ENCODE measurements around the gene KIF16B.

The KIF16B gene

GRCh38 chr20:16349523-16350260 lies 223.6 kb downstream of the KIF16B start:
- DNase-seq: no peak

DNA sequence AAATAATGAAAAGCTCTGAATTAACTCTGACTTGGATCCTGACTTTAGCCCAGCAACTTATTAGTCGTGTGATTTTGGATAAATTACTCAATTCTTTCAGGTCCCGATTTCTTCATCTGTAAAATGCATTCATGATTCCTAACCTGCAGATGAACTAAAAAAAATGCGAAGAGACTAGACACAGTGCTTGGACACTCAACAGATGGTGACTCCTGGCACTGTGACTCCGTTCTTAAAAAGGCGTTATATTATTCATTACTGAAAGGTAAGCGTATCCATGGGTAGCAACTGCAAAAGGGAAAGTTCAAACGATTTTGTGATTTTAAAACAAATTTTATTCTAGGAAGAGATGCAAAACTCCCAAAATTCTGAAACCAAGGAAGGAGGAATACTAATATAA lies 226.3 kb downstream of the KIF16B start:
- DNase-seq: no peak

DNA sequence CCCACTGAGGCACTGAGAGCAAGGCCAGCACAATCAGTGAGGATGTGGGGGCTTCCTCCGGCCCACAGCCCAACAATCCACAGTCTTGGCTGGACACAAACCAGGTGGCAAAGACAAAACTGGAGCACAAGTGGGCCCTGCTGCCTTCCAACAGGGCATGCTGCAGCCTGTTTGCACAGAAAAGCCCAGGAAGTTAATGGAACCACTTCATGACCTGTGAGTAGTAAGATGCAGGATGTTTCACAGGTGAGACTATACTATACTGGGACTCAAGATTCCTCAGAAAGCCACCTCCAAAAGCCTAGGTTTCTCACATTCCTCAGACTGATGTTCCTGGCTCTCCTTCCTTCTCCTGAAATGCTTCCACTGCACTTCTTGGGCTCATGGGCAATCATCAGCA lies 235.5 kb downstream of the KIF16B start:
- no peak for DNase-seq

- no peak for DNase-seq
Measured at GRCh38 chr20:16327606-16328005, 245.6 kb downstream of the KIF16B start.

- DNase-seq: no peak
Measured at GRCh38 chr20:16321291-16321690, 252.0 kb downstream of the KIF16B start.

- no peak for DNase-seq
Measured at GRCh38 chr20:16317445-16318362, 255.5 kb downstream of the KIF16B start.

GRCh38 chr20:16316513-16316912 lies 256.7 kb downstream of the KIF16B start:
- DNase-seq: no peak

GRCh38 chr20:16314748-16315159 lies 258.5 kb downstream of the KIF16B start:
- no peak for DNase-seq

DNA sequence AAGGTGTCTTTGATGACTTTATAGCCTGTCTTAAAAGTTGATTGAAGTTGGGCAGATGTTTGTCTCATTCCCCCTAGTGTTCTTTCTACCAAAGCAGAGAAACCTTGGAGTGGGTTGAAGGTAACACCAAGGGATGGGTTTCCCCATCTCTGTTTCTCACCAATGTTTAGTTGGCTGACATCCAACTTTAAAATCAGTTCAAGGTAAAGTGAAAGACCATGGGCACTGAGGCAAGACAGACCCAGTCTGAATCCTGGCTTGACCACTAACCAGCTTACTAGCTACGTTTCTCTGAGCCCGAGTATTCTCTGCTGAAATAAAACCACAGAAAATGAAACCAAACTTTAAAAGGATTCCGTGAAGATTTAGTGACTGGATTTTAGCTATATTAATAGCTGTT lies 258.9 kb downstream of the KIF16B start:
- DNase-seq: no peak

DNA sequence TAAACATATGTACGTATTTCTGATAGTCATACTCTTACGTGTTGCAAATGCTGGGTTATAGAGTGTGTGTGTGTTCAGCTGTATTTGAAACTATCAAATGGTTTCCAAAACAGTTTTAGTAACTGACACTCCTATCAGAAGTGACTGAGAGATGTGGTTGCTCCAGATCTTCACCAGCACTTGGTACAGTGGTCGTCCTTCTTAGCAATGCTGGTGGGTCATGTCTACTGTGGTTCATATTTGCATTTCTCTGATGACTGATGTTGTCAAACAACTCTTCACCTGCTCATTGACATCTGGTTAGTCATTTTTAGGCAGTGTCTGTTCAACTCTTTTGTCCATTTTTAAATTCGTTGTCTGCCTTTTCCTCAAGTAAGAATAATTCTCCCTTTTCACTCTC lies 259.3 kb downstream of the KIF16B start:
- DNase-seq: peak; percentile 15

DNA sequence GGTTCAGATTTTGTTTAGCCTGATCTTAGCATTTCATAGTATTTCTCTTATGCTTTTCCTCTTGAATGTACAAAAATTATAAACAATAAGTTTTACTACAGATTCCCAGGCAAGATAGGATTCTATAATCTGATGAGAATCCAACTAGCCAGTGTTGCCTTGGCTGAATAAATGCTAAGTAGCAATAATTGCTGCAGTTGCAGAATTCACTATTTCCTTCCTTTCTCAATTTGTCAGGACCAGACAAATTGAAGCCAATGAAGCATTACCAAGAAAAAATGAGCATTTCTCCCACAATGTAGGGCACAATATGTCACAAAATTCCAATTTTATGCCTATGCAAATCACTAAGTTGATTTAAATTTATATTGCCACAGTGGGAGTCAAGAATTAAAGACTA lies 260.2 kb downstream of the KIF16B start:
- no peak for DNase-seq

DNA sequence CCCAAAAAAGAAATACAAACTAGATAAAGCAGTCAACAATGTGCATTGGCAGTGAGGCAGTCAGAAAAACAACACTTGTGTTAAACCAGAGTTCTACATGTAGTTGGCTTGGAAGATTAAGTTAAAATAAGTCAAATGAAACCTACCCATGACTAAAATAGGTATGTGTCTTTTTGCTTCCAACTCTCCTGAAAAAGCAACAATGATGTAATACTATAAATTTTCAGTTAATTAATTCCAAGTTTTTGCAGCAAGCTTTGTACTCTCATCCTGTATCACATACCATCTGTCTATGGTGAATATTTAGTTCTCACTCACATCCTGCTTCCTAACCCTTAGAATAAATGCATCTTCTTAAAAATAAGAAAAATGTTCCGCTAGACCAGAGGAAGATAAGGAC lies 261.5 kb downstream of the KIF16B start:
- DNase-seq: no peak

DNA sequence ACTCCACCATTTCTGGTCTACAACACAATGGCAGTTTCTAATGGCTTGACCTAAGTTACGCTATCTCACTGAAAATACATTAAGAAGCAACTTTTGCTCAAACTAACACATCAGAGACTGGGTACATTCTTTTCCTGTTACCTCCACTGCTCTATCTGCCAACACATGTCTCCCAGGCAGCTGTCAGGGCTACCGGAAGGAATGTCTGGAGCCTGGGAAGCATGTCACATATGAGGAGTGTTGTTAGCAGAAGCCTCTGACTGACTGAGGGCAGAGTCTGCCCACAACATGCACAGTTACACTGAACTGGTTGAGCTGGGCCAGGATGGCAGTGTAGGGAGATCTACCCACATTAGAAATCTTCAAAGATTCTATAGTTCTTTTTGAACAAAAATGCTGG lies 264.5 kb downstream of the KIF16B start:
- no peak for DNase-seq

GRCh38 chr20:16302818-16303217 lies 270.4 kb downstream of the KIF16B start:
- DNase-seq: no peak

DNA sequence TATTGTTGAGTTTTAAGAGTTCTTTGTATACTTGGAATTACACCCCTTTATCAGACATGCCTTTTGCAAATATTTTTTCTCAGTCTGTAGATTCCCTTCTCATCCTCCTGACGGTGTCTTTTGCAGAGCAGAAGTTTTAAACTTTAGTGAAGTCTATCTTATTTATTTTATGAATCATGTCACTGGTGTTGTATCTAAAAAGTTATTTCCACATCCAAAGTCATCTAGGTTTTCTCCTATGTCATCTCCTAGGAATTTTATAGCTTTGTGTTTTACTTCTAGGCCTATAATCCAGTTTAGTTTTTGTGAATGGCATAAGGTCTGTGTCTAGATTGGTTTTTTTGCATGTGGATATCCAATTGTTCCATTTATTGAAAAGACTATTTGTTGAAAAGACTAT lies 271.3 kb downstream of the KIF16B start:
- DNase-seq: no peak

DNA sequence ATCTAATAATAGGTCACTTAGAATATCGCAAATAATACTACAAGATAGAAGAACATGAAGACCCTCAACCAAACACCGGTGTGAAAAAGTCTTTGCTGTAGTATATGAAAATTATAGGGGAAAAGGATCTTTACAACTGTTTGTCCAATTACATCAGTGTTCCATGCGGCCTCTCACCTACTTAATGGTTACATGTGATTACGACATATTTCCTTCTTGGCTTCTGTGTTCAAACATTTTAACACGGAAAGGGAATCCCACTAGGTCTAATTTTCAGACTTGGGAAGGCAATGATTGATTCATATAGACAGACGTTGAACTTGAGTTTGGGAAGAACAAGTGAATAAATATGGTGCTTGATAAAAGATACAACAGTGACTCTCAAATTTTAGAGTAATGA lies 273.4 kb downstream of the KIF16B start:
- no peak for DNase-seq

GRCh38 chr20:16296931-16297330 lies 276.3 kb downstream of the KIF16B start:
- DNase-seq: no peak

DNA sequence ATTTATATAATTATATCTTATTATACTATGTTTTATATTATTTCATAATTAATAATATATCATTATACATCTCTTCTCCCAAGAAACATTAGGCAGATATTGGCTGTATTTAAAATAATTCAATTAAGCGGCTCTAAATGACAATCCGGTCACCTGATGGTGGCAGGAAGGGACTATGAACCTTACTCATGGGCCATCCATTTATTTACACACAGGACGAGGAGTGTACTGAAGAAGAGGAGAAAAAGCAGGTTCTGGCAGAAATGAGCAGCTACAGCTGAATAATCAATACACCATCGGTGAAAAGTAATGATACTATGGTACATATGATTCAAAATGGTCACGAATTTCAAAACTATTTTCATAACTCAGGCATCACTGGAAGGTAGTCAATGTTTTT lies 277.7 kb downstream of the KIF16B start:
- DNase-seq: peak; percentile 52

- DNase-seq: peak; percentile 70
Measured at GRCh38 chr20:16293590-16293989, 279.7 kb downstream of the KIF16B start.

DNA sequence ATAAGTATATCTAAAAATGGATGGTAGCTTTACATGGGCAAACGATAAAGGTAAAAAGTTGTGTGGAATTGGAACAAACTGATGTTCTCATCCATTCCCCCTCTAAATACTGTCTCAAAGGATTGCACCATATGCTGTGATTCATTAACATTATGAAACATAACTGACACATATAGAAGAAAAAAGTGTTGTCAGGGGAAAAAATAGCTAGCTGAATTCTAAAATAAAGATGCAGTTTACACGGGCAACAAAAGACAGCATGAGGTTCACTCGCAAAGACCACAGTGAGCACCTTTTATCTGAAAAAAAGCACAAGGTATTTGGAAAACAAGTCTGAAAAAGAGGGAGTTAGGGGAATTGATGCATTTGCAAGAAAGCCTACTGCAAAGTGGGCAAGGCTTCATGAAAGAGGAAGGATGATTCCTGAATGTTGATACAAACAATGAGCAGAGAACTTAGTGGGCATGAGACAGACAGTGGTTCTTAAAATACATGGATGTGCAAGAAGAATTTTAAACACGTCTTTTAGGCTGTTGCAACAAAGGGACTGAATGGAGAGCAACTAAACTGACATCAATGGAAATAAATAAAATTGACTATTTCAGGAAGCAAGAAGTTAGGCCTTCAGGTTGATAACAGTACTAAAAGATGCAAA lies 280.9 kb downstream of the KIF16B start:
- no peak for DNase-seq

DNA sequence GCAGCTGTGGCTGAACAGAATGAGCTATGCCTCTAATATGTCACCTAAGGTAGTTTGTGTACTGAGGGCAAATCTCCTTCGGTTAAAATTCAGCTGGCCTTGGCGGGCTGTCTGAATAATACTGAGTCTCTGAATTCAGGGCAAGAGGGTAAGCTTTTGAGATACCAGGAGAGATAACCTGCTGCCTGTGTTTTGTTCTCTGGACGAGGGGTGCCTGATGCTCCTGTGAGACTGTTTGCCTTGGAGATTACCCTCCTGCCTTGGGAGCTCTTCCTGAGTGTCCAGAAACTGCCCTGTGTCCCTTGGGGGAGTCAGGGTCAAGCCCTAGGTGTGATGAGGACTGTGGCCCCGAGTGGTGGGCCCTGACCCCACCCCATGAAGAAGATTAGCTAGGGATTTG lies 282.9 kb downstream of the KIF16B start:
- no peak for DNase-seq

DNA sequence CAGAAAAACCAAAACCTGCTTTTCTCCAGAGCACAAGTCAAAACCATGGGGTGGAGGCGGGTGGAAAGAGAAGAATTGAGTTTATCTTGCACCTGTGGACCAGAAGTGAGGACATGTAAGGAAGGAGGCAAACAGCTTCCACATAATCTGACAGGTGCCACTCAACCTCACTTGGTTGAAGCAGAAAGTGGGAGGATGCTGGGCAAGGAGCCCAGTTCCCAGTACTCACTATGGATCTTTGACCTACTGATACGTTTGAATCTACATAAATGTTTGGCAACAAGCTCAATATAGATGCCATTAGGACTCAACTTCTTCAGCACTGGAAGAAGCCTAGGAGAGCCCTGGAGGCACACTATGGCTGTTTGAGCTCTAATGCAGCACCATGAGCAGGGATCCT lies 285.5 kb downstream of the KIF16B start:
- DNase-seq: no peak

GRCh38 chr20:16286601-16287000 lies 286.6 kb downstream of the KIF16B start:
- no peak for DNase-seq
